HG03025 (cell line): ENCODE measurements around the gene ARHGEF1.
"Not testable (repeated sequence)": the region's sequence is repeated elsewhere in the genome, so short reads cannot be mapped to it uniquely, and the experiment has no call there.

ENCODE experiments used
- ATAC-seq: cut with Tn5 transposase; IDR thresholded peaks from one replicate; pipeline ENCODE4 v1.9.1; 2021; ENCODE audit warnings: mild to moderate bottlenecking, moderate library complexity; ENCODE audit not compliant: unreplicated experiment, low FRiP score

The ARHGEF1 gene

DNA sequence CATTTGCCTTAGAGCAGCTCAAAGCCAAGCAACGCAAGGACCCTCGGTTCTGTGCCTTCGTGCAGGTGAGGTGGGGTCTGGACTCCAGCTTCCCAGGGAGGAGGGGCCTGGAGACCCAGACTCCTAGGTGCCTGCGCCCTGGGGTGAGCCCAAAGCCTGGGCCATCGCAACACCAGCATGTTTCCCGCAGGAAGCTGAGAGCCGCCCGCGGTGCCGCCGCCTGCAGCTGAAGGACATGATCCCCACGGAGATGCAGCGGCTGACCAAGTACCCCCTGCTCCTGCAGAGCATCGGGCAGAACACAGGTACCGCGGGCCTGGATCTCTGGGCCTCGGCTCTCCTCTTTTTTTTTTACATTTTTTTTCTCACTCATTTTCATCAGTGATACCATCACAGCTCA lies 19.6 kb downstream of the ARHGEF1 start:
- no peak for ATAC-seq

GRCh38 chr19:41903193-41903953 lies 20.4 kb downstream of the ARHGEF1 start:
- ATAC-seq = no peak

- no peak for ATAC-seq
These were observed 21.3 kb downstream of the ARHGEF1 start for GRCh38 chr19:41904118-41904870.

- no peak for ATAC-seq
These were observed 22.5 kb downstream of the ARHGEF1 start for GRCh38 chr19:41905273-41906002.

DNA sequence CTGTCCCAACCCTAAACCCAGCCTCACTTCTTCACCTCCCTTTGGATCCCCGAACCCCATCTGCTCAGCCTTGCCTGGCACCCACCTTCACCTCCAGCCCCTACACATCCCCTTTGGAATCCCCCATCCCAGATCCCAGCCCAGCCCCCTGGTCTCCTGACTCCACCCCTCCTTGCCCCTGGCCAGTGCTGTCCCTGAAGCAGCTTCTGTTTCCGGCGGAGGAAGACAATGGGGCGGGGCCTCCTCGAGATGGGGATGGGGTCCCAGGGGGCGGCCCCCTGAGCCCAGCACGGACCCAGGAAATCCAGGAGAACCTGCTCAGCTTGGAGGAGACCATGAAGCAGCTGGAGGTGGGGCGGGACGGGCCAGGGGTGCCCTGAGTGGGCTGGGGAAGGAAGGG lies 23.3 kb downstream of the ARHGEF1 start:
- ATAC-seq = no peak

DNA sequence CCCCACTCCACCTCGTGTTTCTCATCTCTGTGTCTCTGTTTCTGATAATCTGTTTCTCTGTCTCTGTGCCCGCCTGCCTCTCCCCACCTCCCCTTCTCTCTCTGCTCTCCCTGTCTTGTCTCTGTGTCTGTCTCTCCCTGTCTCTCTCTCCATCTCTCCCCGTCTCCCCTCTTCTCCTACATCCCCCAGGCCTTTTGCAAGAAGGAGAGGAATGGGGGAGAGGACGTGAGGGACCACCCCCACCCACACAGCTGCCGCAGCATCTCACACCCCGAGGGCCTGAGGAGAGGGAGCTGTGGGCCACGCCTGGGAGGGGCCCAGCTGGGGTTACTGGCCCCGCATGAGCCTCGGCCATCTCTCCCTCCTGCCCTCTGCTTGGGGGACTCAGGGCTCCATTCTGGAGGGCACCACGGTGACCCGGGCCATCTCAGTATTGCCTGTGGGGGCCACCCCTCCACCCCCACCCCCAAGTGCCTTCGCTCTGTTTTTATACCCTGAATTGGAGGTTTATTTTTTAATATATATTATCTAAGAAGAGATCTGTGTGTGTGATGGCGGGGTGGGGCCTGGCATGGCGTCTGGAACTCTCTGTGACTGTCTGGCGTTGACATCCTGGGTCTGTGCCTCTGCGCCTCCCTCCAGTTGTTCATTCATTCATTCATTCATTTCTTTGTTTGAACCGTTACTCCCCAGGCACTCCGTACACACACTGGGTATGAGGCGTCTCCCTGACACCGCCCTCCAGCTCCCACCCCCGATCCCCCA lies 24.1 kb downstream of the ARHGEF1 start:
- no peak for ATAC-seq

- no peak for ATAC-seq
These were observed 25.1 kb downstream of the ARHGEF1 start for GRCh38 chr19:41907994-41908615.

GRCh38 chr19:41908724-41909464 lies 25.9 kb downstream of the ARHGEF1 start:
- no peak for ATAC-seq

DNA sequence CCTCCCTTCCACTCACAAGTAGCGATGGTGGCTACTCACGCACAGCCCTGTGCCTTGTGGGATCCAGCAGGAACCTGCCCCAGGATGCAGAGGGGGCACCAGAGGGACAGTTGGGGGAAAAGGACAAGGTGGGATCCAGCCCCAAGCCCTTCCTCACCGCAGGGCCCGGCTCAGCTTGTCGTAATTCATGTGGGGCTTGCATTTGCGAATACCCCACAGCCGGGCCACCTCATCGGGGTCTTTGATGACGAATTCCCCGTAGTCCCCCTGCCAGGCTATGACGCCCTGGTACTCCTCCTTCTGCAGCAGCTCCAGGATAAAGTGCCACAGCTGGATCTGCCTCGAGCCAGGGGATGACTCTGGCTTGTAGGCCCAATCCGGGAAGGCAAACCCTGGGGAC lies 26.7 kb downstream of the ARHGEF1 start:
- no peak for ATAC-seq

- no peak for ATAC-seq
These were observed 27.4 kb downstream of the ARHGEF1 start for GRCh38 chr19:41910240-41910991.

DNA sequence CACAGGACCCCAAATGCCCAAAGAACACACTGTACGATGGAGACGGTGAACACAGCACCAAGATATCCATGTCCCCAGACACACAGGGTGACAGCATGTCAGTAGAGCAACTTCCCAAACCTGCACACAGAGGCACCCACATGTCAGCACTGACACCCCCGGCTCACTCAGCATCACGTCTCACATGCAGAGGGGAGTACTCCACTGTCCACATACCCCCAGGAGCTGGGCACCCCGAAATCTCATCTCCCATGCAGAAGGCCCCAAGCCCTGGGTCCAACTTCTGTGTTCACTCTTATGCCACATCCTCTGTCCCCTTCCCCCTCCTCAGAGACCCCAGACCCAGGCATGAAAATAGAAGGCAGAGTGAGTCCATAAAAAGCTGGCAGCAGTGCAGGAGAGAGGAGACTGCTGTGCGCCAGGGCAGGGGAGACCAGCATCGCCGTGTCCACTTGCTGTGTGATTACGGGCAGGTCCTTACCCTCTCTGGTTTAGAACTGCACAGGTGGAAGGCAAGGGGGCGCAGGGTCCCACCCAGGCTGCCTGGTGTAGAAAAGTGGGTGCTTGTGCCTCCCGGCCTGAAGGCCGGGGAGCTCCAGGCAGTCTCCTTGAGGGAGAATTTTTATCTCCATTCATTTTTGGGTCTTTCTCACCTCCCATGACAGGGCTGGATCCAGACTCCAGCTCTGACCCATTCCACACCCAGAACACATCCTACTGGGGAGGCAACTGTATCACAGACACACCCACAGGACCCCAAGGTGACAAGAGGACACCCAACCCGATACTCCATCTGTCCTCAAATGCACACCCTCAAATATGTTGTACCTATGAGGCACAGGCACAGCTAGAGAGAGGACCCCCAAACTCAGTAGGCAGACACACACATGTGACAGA lies 28.3 kb downstream of the ARHGEF1 start:
- ATAC-seq = no peak

DNA sequence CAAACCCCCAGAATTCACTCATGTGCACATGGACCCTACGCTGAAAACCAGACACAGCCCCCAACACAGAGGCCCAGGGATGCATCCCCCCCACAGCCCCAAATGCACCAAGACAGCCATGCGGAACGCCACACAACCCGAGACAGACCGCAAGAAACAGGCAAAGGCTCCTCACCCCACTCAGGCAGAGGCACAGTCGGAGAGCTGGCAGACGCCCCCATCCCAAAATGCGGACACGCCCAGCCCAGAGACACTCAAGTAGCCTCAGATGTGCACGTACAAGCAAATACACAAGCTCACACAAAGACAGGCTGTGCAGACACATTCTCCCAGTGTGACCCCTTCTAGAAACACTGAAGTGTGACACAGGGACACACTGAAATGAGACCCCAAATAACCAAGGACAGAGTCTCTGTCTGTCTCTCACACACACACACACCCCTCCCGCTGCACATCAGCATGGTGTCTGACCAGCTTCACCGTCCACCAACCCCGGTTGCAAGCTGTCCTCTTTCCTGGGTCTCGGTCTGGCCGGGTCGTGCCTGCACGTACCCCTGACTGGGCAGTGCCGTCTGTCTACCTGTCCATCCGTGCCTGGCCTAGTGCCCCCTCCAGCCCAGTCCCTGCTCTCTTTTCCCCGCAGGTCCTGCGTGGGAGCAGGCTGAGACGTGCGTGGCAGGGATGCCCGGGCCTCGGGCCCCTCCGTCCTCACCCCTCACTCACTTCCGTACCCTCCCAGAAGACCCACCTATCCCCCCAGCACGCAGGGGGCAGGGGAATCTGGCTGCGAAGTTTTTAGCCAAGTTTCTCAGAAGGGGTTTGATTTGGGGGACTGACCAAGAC lies 29.1 kb downstream of the ARHGEF1 start:
- no peak for ATAC-seq

DNA sequence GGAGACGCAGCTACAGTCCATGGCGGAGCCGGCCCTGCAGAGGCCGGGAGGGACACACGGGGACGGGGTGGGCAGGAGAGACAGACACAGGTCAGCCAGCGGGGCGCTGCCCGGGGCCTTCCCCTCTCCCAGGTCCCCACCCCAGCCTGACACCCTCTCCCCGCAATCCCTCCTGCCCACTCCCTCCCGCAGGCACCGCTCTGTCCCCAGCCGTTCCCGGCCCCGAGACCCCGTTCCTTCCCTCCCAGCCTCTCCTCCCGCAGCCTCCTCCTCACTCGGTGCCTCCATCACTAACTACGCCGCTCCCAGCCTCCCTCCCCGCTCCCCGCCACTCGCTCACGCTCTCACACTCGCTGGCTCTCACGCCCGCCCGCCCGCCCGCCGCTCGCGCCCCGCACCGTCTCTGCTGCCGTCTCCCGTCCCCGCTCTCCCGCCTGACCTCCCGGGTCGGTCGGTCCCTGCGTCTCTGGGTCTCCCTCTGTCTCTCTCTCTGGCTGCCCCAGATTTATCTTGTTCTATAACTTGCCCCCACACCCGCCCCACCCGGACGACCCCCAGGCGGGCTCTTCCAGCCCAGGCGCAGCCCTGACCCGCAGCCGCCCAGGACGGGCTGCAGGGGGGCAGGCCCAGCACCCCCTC lies 30.0 kb downstream of the ARHGEF1 start:
- no peak for ATAC-seq

- ATAC-seq = no peak
These were observed 30.8 kb downstream of the ARHGEF1 start for GRCh38 chr19:41913538-41914423.

- not testable (repeated sequence) for ATAC-seq
These were observed 31.4 kb downstream of the ARHGEF1 start for GRCh38 chr19:41914424-41914834.
